HG03575 (cell line): ENCODE measurements around the gene TMEM245.
"Not testable (repeated sequence)": the region's sequence is repeated elsewhere in the genome, so short reads cannot be mapped to it uniquely, and the experiment has no call there.

Source experiments
- ATAC-seq: cut with Tn5 transposase; IDR thresholded peaks from one replicate; pipeline ENCODE4 v1.9.1; 2021; ENCODE audit not compliant: unreplicated experiment, insufficient number of reproducible peaks, low FRiP score; ENCODE audit errors: extremely low read depth

Gene TMEM245

GRCh38 chr9:109138421-109138820, 18.7 kb upstream of the TMEM245 start:
- ATAC-seq, result no peak

DNA sequence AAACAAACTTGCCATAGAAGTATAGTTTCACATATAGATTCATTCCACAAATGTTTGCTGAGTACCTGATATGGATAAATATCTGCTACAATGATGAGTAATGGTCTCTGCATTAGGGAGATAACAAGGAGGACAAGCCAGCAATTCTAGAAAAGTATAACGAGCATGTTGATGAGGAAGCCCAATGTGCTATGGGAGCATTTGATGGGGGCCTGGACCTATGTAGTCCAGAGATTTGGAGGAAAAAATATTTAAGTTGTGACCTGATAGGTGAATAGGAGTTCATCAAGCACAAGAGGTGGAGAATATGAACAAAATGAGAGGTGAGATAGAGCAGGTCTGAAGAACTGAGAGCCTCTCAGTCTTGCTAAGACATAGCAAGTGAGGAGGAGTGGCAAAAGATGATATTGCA, 14.4 kb upstream of the TMEM245 start:
- ATAC-seq, result no peak

DNA sequence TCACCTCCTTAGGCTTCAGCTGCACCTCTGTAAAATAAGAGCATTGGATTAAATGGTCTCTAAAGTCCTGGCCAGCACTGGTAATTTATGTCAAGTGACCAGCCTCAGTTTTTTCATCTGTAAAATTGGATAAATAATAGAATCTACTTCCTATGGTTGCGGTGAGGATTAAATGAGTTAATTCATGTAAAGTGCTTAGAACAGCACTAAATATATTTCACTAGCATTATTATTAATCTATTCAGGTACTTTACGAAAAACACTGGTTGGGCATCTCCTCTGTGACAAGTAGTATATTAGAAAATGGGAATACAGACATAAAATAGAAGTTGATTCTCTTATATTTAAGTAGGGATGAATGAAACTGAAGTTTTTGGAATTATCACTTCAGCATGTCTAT, 13.8 kb upstream of the TMEM245 start:
- ATAC-seq, result no peak

DNA sequence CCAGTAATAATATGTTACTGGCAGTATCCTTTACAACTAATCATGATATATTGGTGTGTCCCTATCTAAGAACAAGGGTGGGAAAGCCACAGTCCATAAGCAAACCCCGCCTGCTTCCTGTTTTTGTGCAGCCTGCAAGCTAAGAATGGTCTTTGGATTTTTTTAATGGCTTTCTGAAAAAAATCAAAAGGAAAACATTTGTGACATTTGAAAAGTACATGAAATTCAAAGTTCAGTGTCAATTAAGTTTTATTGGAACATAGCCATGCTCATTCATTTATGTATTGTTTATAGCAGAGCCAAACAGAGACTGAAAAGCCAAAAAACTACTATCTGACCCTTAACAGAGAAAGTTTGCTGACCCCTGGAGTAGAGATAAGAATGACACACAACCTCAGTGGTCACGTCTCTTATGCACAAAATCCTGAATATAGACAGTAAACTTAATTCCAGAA, 12.8 kb upstream of the TMEM245 start:
- ATAC-seq, result no peak

GRCh38 chr9:109129470-109130197, 9.9 kb upstream of the TMEM245 start:
- ATAC-seq, result no peak

GRCh38 chr9:109126671-109127070, 6.9 kb upstream of the TMEM245 start:
- not testable (repeated sequence) for ATAC-seq

- ATAC-seq, result no peak
These were observed 4.4 kb upstream of the TMEM245 start for GRCh38 chr9:109124121-109124520.

- ATAC-seq, result no peak
These were observed 3.2 kb upstream of the TMEM245 start for GRCh38 chr9:109122726-109123621.

GRCh38 chr9:109121232-109121796, 1.6 kb upstream of the TMEM245 start:
- ATAC-seq, result no peak

GRCh38 chr9:109120204-109120789, 550 bp upstream of the TMEM245 start:
- ATAC-seq, result no peak

DNA sequence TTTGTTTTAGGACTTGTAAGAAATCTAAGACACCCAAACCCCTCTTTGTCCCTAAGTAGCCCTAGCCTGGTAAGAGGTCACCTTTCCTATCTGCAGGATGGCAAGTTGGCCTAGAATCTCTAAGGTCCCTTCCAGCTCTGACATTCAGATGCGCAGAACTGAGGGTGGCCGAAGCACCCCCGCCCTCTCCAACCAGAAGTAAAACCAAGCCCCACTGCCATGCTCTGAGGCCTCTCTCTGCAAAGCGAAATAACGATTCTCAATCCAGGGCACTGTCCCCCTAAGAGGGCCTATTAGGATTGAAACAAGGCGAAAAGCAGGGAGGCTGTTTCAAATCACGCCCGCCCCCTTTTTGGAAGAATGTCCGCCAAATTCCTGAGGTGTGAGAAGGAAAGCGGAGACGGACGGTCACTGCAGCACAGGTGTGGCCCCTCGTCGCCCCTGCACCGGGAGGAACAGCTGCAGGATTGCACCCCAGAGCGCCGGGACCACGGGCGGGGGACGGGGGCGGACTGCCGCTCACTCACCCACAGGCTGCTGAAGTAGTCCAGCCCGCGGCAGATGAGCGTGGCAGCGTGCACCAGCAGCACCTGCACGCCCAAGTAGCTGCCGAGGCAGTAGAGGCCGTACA, 824 bp downstream of the TMEM245 start:
- ATAC-seq, result no peak

- ATAC-seq, result no peak
These were observed 1.6 kb downstream of the TMEM245 start for GRCh38 chr9:109117856-109118807.

DNA sequence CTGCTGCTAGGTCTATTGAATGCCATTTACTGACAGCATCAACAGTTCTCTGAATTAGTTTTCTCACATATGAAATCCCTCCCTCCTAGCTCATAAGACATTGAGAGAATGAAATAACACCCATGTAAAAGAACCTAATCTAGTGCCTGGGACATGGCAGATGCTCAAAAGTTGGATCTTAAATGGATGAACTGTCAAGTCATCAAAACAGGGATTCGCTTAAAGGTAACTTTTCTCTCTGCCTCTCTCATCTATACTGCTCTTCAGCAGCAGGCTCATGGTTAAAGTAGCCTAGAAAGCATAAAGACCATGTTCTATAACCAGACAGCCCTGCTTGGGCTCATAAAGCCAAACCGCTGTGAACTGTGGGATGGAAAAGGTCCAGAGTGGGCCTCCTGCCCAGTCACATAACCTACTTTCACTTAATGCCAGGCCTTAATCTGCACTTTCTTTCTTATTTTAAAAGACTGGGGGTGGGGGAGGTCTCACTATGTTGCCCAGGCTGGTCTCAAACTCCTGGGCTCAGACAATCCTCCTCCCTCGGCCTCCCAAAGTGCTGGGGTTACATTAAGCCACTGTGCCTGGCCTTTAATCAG, 3.7 kb downstream of the TMEM245 start:
- ATAC-seq, result no peak

DNA sequence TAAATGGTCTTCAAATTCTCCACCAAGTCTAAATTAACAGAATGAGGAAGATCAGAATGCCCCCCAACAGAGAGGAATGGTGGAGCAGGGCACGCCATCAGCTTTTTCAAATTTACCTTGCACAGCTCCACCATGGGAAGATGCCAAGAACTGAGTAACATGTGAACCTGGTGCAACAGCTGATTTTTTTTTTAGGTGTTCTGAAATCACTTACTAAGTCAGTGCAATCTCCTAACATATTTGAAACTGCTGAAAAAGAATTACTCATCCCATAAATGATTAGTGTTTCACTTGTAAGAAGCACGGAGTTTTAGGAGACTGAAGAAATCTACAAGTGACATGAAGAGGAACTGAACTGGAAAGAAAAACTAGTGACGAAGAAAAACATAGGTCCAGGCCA, 5.1 kb downstream of the TMEM245 start:
- no peak for ATAC-seq

DNA sequence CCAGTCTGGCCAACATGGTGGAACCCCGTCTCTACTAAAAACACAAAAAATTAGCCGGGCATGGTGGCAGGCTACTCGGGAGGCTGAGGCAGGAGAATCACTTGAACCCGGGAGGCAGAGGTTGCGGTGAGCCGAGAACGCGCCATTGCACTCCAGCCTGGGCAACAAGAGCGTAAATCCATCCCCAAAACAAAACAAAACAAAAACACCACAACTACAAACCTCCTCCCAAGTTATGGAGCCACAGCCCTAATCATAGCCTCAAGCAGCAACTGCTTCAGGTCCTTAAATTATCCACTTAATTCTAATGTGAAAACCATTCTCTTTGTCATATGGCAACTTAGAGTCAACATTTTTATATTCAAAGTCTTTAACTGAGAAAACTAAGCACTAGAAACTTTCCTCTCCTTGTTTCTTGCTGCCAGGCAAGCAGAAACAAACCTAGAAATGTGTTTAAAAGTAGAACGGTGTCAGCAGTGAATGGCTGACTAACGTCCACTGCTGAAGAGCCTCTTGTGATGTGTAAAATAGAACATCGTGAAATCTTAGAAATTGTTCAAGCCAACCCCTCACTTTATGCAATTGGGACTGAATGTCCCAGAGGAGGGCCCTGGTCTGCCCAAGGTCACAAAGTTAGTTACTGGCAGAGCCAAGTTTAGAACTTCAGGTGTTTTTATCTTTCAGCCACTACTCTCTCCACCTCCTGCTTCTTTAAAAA, 5.7 kb downstream of the TMEM245 start:
- no peak for ATAC-seq

DNA sequence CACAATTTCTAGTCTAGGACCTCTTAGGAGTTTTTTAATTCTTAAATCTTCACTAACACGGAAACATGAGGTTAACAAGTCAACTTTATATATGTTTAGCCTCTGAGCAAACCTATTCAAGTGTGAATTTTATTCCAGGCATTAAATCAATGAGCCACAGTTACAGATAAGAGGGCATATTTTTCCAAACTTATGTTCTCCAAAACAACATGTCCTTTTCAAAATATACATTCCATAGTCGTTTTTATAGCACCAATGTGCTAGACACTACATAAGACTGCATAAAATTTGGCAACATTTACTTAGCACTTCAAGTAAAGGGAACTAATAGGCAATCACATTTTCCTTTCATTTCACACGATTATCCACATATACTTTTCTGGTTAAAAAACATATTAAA, 6.5 kb downstream of the TMEM245 start:
- no peak for ATAC-seq
